HepG2 (cell line): ENCODE measurements around the gene SLC26A5. TPM values are rescaled to one million over a fixed set of nuclear protein-coding genes. Genes with fewer than 3 reads are reported as not detected.

Experiments used
- ARID2 ChIP-seq: sonication (generic); formaldehyde crosslinking; IDR thresholded peaks from 2 replicates; pipeline ENCODE4 v1.8.1; 2022; ENCODE audit warnings: mild to moderate bottlenecking, missing genetic modification reagents, borderline replicate concordance
- CEBPB ChIP-seq: IDR thresholded peaks from 2 replicates; pipeline ENCODE4 v1.6.1; 2011; ENCODE audit warnings: low read depth, low read length, improper control_type of control experiment, borderline replicate concordance
- DMAP1 ChIP-seq: IDR thresholded peaks from 2 replicates; pipeline ENCODE4 v1.6.1; 2016
- GATAD2A ChIP-seq: IDR thresholded peaks from 2 replicates; pipeline ENCODE4 v1.6.1; 2016
- HIVEP1 ChIP-seq: sonication (generic); formaldehyde crosslinking; IDR thresholded peaks from 2 replicates; pipeline ENCODE4 v1.4.0; 2020; ENCODE audit warnings: mild to moderate bottlenecking, missing genetic modification reagents
- HNRNPLL ChIP-seq: fragments of 200-400 bp; formaldehyde crosslinking; IDR thresholded peaks from 2 replicates; pipeline ENCODE4 v1.6.1; 2017; ENCODE audit warnings: mild to moderate bottlenecking, low read depth, low read length; ENCODE audit not compliant: poor library complexity, severe bottlenecking
- NFATC3 ChIP-seq: sonication (generic); formaldehyde crosslinking; IDR thresholded peaks from 2 replicates; pipeline ENCODE4 v1.5.1; 2020; ENCODE audit warnings: mild to moderate bottlenecking, missing genetic modification reagents
- NR2F6 ChIP-seq, 2 experiments: IDR thresholded peaks; 2 replicates each; pipeline ENCODE4 v1.6.1; 2016; ENCODE audit warnings: antibody characterized with exemption in 1 of 2, mild to moderate bottlenecking in 1 of 2
- PATZ1 ChIP-seq: sonication (generic); formaldehyde crosslinking; IDR thresholded peaks from 2 replicates; pipeline ENCODE4 v1.4.0; 2020; ENCODE audit warnings: missing genetic modification reagents
- RFXANK ChIP-seq: IDR thresholded peaks from 2 replicates; pipeline ENCODE4 v1.6.1; 2016
- ZBTB3 ChIP-seq: sonication (generic); formaldehyde crosslinking; IDR thresholded peaks from 2 replicates; pipeline ENCODE4 v1.4.0; 2020; ENCODE audit warnings: low read depth, mild to moderate bottlenecking, moderate library complexity, missing genetic modification reagents, borderline replicate concordance
- ZBTB40 ChIP-seq, 2 experiments: fragments of 450-650 bp in 1 of 2; sonication (generic) in 1 of 2; formaldehyde crosslinking in 1 of 2; IDR thresholded peaks; 2 replicates each; pipeline versions ENCODE4 v1.6.1 to v1.8.0; 2016 to 2022; ENCODE audit warnings: antibody characterized with exemption in 1 of 2, mild to moderate bottlenecking in 1 of 2, missing genetic modification reagents in 1 of 2
- ZBTB7A ChIP-seq: sonication (generic); formaldehyde crosslinking; IDR thresholded peaks from 2 replicates; pipeline ENCODE4 v1.8.0; 2022; ENCODE audit warnings: mild to moderate bottlenecking, missing genetic modification reagents
- ZFY ChIP-seq: sonication (generic); formaldehyde crosslinking; IDR thresholded peaks from 2 replicates; pipeline ENCODE4 v1.4.0; 2020; ENCODE audit warnings: missing genetic modification reagents
- ZNF124 ChIP-seq: sonication (generic); formaldehyde crosslinking; IDR thresholded peaks from 2 replicates; pipeline ENCODE4 v1.4.0; 2020; ENCODE audit warnings: missing genetic modification reagents
- ZNF292 ChIP-seq: sonication (generic); formaldehyde crosslinking; IDR thresholded peaks from 2 replicates; pipeline ENCODE4 v1.8.1; 2022; ENCODE audit warnings: mild to moderate bottlenecking, low read depth, missing genetic modification reagents, borderline replicate concordance
- ZNF484 ChIP-seq: sonication (generic); formaldehyde crosslinking; IDR thresholded peaks from 2 replicates; pipeline ENCODE4 v1.5.1; 2020; ENCODE audit warnings: mild to moderate bottlenecking, low read depth, missing genetic modification reagents, borderline replicate concordance
- ZNF546 ChIP-seq: sonication (generic); formaldehyde crosslinking; conservative IDR thresholded peaks from 2 replicates; pipeline ENCODE4 v1.8.1; 2023; ENCODE audit warnings: mild to moderate bottlenecking, missing genetic modification reagents
- ZNF547 ChIP-seq: sonication (generic); formaldehyde crosslinking; IDR thresholded peaks from 2 replicates; pipeline ENCODE4 v1.5.1; 2020; ENCODE audit warnings: mild to moderate bottlenecking, missing genetic modification reagents
- ZNF784 ChIP-seq: sonication (generic); formaldehyde crosslinking; IDR thresholded peaks from 2 replicates; pipeline ENCODE4 v1.5.1; 2020; ENCODE audit warnings: missing genetic modification reagents, mild to moderate bottlenecking, borderline replicate concordance
- polyA plus RNA-seq, 8 experiments: library from polyadenylated mRNA; depleted of rRNA in 3 of 8; stranded (reverse) in 7 of 8; unstranded in 1 of 8; fragments of >200 nt; fragmentation: Illumina TruSeq in 4 of 8; extraction: Trizol in 4 of 8; gene quantifications; 2 replicates each; pipeline versions ENCODE4 v1.2.1 to v1.2.3, GENCODE V29; 2011 to 2016; ENCODE audit warnings: low read depth in 4 of 8, missing spikeins in 1 of 8, mixed read lengths in 1 of 8; ENCODE audit not compliant: insufficient read depth in 1 of 8
- total RNA-seq, 5 experiments: library from RNA; depleted of rRNA; stranded (reverse); fragments of >200 nt; fragmentation: Illumina TruSeq; extraction: Trizol; gene quantifications; 2 replicates each; pipeline ENCODE4 v1.2.3, GENCODE V29; 2016; ENCODE audit warnings: low read depth in 1 of 5

The SLC26A5 gene
- total and polyA plus RNA-seq, 2 of the 13 experiments (the other 11 are each of a cell fraction or from before 2014, with no cell fraction given), result 0.08 to 0.11 TPM

- no peak for TF ChIP-seq ZBTB40 (IDR thresholded peaks at IDR 0.05)
- no peak for TF ChIP-seq ZBTB40 (CRISPR knock-in tag; IDR thresholded peaks at IDR 0.05)
- no peak for TF ChIP-seq ARID2 (CRISPR knock-in tag)
- peak; percentile 78 for TF ChIP-seq GATAD2A (CRISPR knock-in tag)
- TF ChIP-seq DMAP1, result no peak
- TF ChIP-seq CEBPB, result peak; percentile 81
- TF ChIP-seq ZNF784 (CRISPR knock-in tag), result no peak
- TF ChIP-seq ZFY (CRISPR knock-in tag), result no peak
- no peak for TF ChIP-seq ZNF292 (CRISPR knock-in tag)
- no peak for TF ChIP-seq ZNF547 (CRISPR knock-in tag)
- TF ChIP-seq ZNF546 (CRISPR knock-in tag), result no peak
- TF ChIP-seq HNRNPLL, result no peak
- TF ChIP-seq PATZ1 (CRISPR knock-in tag), result no peak
- TF ChIP-seq ZNF124 (CRISPR knock-in tag), result no peak
- TF ChIP-seq ZBTB3 (CRISPR knock-in tag), result no peak
- no peak for TF ChIP-seq ZNF484 (CRISPR knock-in tag)
- TF ChIP-seq NFATC3, result no peak
- no peak for TF ChIP-seq ZBTB7A
- TF ChIP-seq HIVEP1, result no peak
- peak; percentile 32; the same call in 1 of the 2 replicates for TF ChIP-seq NR2F6 (IDR thresholded peaks at IDR 0.05)
- TF ChIP-seq NR2F6 (CRISPR knock-in tag; IDR thresholded peaks at IDR 0.05), result peak; percentile 42; the same call in 1 of the 2 replicates
- no peak for TF ChIP-seq RFXANK (CRISPR knock-in tag)
These were observed 8.4 kb downstream of the SLC26A5 start (continued) for GRCh38 chr7:103437623-103438022.
